ENCODE measurements around the gene FAM53A.

- TF ChIP-seq PBX3 (CRISPR knock-in tag; IDR thresholded peaks at IDR 0.05) (no peak), CTCF (tag by site-specific recombination; IDR thresholded peaks at IDR 0.05) (no peak), YY1 (tag by site-specific recombination; IDR thresholded peaks at IDR 0.05) (no peak), ATF2 (tag by site-specific recombination; IDR thresholded peaks at IDR 0.05; ENCODE audit: low read depth) (no peak), OSR2 (tag by site-specific recombination; IDR thresholded peaks at IDR 0.05) (no peak), ZNF776 (tag by site-specific recombination; IDR thresholded peaks at IDR 0.05; ENCODE audit: borderline replicate concordance) (no peak), REST (tag by site-specific recombination; IDR thresholded peaks at IDR 0.05) (no peak), ZNF292 (tag by site-specific recombination; IDR thresholded peaks at IDR 0.05; ENCODE audit: borderline replicate concordance, low read depth) (no peak), SCRT2 (tag by site-specific recombination; IDR thresholded peaks at IDR 0.05) (no peak), ZNF174 (tag by site-specific recombination; IDR thresholded peaks at IDR 0.05) (no peak)
Observed at GRCh38 chr4:1708581-1708980, 24.5 kb upstream of the FAM53A start.

Measured in HEK293 (cell line).